Fibroblast of peridontal ligament (primary cell): Measurements from ENCODE around the gene SLC44A1.

ENCODE experiments used
- DNase-seq: peaks from one replicate; pipeline ENCODE4 v3.0.0-alpha.2; 2010; ENCODE audit errors: extremely low read depth

The SLC44A1 gene

DNA sequence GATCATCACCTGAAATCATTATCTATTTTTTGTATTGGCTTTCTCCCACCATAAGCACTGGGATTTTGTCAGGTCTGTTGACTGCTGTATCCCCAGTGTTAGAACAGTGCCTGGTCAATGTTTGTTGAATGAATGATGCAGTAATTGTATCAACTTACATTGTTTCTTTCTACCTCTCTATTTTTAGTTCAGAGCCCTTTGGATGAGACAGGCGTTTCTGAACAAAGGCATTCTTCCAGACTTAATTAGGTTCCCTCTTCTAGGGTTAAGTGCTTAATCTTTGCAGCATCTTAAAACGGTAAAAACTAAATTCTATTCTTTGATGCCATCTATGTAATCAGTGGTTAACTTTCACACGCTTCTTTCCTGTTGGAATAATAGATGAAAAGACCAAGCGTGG lies 26.3 kb downstream of the SLC44A1 start:
- no peak for DNase-seq

DNA sequence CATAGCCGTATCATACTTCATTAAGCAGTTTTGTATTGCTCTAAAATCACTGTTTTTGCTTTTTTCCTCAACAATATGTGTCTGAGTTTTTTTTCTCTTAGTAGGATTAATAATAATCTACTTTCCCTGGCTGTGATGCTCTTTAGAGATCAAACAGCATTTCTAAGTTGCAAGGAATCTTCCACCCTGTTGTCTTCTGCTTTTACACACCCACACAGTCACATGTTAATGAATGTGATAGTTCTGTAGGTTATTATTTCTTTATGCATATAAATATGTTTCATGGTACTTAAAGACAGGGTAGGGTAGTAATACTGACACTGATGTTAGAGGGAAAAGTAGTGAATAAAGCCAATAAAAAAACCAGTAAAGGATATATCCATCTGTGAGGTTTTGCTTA lies 29.3 kb downstream of the SLC44A1 start:
- DNase-seq, result no peak

DNA sequence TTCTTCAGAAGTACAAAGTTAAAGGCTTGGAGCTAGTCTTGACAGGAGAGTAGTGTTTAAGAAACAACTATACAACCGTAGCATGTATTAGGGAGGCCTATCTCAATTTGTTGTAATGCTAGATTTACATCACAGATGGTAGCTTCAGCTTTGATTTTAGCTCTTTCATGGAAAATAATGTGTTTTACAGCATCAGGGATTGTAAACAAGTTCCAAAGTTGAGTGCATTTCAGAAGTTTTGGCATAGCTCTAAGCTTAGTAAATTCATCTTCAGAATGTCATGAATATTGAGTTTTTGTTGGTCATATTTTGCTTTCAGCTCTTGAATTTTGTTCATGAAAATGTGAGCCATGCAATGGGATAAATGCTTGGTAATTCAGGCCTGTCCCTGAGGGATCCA lies 30.7 kb downstream of the SLC44A1 start:
- DNase-seq, result peak; percentile 37

DNA sequence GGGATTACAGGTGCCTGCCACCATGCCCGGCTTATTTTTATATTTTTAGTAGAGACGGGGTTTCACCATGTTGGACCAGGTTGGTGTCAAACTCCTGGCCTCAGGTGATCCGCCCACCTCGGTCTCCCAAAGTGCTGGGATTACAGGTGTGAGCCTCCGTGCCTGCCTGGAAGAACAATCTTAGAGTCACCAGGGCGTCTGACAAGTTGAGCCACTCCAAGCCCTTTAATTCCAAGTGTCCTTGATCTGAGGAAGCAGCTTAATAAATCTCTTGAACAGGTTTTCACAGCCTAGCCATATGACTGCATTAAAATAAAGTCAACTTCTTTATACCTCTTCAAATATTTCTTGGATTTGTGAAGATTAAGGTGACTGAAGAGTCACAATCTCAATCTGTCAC lies 31.5 kb downstream of the SLC44A1 start:
- no peak for DNase-seq

DNA sequence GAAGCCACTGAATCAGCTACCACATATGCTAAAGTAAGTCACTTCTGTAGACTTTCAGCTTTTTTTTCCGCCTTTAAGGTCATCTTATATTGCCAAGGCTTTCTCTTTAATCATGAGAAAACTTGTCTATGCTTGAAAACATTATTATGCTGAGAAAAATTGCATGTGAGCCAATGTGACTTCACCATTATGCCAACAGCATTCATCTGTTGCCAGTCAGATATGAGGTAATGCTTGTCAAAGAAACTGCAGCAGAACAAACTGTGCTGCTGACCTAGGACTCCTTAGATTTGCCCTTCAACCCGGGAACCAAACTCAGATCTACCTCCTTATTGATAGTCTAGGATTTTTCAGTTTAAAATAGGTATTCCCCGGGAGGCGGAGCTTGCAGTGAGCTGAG lies 34.3 kb downstream of the SLC44A1 start:
- no peak for DNase-seq

DNA sequence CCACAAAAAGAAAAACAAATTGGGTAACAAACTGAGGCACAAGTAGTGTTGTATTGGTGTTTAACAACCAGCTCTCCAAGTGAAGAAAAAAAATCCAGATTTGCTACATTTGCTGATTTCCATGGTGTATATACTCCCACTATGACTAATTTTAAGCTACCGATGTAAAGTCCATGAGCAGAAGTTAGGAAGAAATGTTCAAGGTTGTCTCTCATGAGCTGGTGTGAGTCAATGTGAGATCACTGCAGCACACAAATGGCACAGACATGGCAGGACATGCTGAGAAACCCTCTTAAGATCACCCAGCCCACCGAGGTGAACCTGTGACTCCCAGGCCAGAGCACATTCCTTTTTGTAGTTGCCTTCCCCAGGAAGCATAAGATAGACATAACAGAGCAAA lies 36.2 kb downstream of the SLC44A1 start:
- no peak for DNase-seq

DNA sequence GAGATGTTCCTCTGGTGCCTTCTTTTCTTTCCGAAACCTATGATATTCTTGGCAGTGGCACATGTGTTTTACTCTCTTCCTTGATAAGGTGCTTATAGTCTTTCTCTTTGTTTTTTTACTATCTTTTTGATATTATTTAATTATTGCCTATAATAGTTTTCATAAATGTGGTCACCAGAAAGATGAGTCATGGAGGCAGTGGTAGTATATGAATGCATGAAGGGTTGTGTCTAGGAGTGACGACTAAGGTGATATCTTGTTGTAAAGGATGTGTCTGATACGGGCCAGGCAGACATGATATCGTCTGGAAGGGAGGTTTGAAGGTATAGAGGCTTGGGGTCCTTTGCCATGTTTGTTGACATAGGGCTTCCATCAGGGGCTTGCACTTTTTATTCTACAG lies 36.8 kb downstream of the SLC44A1 start:
- no peak for DNase-seq

DNA sequence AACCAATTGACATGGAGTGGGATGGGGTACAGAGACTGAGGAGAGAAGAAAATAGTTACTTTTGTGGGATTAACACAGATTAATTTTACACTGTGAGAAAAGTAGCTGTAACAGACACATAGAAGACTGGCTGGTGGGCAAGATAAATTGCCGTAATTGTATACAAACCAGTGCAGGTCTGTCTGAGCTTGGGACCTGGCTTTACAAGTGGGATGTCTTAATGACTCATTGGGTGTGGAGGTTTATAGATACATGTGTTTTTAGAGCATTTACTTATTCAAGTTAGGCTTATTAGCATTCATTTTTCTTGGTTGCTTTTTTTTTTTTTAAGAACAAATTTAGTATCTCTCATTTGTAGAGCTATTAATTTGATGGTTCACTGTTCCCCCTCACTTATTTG lies 37.5 kb downstream of the SLC44A1 start:
- no peak for DNase-seq

DNA sequence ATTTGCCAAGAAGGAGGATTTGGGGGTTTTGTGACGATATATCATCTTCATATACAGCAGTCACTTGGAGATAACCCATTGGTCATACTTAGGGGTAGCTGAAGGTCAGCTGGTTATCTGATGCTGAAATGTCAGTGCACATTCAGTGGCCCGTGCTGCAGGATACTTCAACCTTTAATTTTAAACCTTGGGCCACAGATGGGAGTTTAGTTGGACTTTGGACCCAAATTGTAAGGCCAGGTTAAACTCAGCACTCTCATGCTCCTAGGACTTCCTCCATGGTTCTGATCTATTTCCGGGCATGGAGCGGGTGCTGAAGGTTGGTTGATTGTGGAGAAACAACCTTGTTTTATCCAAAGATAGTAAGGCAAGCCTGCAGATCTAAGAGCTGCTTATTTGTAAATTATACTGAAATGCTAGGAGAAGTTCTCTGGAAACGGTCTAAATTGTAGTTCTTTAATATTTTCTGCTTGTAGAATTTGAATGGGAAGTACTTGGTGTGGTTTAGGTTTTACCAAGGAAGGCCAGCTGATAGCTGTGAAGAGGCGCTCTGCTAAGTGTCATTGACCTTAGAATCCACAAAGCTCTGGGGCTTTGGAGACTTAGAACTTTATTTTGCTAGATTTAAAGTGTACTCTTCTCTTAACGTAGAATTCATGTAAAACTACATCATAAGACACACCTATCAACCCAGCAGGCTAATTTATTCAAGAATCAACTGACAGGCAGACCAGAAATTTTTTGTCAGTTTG lies 38.6 kb downstream of the SLC44A1 start:
- DNase-seq, result no peak

DNA sequence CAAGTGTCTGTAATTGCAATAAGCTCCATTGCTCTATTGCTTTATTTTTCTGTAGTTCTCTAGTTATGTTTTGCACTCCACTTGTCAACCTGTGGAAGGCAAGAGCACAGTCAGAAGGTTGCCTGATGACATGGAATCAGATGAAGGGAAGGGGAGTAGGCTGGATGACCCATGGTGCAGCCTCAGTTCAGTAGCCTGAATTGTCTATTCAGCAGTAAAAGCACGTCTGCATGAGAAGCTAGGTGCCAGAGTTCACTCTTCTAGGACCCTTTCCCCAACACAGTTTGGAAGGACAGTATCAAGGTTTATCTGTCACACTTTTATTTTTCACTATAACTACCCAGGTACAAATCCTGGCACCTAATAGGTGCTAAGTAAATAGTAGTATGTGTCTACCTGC lies 39.3 kb downstream of the SLC44A1 start:
- no peak for DNase-seq

DNA sequence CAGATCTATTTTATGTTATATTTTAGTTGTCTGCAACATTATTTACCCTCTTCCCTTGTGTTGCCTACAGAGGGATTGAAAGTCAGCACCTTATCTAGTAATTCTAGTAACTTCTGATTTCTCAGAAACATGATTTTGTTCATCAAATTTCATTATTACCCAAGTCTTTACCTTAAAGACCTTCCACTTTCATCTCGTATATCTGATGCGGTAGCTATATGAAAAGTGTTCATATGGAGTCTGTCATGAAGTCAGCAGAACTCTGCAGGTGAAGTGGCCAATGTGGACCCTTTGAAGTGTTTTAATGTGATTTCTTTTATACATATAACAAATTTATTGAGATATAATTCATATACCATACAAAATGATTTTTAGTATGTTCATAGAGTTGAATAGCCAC lies 40.0 kb downstream of the SLC44A1 start:
- no peak for DNase-seq

DNA sequence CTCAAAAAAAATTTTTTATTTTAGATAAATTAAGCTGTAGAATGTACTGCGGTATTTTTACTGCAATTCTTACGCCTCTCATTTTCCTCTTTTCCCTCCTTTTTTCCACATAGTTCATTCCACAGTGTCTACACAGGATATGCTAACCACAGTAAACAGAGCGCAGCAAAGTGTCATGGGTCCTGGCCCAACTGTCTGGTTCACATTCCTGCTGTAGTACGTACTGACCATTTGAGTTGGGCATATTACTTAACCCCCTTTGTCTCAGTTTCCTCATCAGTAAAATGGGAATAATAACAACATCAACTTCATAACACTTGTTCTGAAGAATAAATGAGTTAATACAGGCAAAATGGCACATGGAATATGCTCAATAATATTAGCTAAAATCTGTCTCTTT lies 41.6 kb downstream of the SLC44A1 start:
- peak; percentile 44 for DNase-seq

DNA sequence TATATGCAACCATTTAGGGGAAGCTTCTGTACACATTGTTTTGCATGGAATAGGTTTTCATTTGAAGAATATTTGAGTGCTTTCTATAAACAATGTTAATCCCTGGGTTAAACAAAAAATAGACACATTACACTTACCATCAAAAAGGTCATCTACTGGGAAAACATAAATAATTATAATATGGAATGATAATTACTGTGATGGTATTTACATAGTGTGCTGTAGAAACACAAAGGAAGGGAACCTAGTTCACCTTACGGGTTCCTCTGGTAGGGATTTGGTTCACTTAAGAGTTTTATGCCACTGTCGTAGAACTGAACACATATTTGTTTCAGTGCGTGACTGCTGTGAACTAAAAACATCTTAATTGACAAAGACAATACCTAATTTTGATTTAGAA lies 44.9 kb downstream of the SLC44A1 start:
- no peak for DNase-seq

DNA sequence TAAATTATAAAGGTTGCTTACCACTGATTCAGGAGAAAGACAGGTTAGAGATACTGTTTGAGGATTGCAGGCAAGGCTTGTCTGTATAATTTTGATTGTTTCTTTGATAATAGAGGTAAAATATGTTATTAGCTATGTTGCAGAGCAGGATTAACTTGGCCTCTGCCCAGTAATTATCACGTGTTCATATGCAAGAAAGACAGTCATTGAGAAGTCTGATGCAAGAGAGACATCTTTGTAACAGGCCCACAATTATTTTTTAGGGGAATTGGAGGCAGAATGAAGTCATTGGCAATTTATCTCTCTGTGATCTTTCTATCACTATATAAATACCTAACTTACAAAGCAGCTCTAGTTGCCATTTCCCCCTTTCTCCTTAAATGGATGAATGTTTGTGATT lies 46.0 kb downstream of the SLC44A1 start:
- peak; percentile 60 for DNase-seq

DNA sequence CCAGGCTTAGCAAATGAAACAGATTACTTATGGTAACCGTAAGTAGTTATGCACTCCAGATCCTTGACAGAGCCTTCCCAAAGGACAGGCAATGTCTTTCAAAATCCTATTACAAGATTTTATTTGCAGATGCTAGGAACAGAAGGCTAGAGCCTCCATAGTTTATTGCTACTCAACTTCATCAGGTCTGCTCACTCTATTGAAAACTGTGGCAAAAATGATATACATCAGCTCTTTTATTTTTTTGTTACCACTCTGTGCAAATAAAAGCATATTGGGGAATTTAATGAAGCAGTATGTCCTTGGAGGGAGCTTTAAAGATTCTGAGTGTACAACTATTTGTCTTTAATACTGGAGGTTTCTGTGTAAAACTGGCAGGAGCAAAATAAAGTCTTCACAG lies 46.5 kb downstream of the SLC44A1 start:
- DNase-seq, result no peak

DNA sequence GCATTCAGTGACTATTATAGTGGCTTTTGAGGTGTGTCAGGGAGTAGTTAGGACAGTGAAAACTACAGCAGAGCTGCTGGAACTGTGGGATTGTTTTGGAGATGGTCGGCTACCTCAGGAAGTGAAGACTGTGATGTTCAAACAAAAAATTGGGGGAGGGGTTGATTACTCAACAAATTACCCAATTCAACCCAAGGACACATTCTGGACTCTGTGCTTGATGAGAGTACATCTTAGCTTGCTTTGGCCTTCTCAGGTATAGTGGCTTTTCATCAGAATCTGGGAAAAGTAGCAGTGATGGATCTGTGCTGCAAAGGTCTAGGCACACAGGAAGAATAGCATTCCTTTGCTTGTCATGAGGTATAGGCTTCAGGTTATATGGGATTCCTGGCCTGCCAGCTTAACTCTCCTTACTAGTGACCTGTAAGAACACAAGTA lies 47.0 kb downstream of the SLC44A1 start:
- DNase-seq, result no peak

DNA sequence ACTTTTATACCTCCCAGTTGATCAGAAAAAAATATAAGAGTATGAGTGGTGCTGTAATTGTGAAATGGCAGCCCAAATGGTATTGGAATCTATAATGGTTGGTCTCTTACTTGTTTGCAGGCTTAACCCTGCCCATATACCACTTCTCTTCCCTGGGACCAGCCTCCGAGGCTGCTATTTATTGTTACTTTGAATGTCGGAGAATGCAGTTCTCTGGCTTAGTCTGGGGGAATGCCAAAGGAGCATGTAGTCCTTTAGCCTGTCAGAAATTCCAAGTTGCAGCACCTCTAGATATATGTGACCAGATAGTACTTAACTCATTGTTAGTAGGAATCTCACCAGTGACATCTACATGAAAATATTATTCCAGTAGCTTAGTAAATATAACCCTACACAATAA lies 47.5 kb downstream of the SLC44A1 start:
- DNase-seq, result no peak

DNA sequence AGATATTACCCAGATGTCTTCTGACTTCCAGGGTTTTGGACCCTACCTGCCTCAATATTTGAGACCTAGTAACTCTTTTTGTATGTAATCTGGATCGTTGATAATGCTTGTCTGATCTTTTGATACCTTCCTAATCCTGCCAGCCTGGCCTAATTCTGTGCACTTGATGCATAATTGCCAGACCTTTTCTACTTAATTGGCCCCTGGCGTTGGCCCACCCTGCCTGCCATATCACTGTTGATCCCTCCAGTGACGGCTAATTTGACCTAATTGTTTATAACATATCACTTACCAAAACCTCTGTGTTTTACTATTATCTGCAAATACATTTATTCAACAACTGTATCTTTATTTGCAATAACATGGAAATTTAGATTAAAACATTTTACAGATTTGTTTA lies 49.0 kb downstream of the SLC44A1 start:
- DNase-seq, result no peak

DNA sequence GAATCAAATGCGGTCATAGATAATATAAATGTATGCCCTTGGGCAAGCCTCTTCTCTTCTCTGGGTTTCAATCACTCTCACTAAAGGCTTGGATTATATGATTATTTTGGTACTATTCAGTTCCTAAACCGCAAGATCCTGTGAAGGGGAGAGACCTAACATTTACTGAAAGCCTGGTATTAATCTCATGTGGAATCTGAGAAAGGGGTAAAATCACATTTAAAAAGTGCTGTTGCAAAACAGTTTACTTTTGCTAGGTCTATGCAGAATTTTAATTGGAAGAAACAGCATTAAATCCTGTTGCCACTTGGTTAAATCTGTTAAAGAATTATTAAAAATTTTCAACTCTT lies 50.7 kb downstream of the SLC44A1 start:
- DNase-seq, result peak; percentile 41

DNA sequence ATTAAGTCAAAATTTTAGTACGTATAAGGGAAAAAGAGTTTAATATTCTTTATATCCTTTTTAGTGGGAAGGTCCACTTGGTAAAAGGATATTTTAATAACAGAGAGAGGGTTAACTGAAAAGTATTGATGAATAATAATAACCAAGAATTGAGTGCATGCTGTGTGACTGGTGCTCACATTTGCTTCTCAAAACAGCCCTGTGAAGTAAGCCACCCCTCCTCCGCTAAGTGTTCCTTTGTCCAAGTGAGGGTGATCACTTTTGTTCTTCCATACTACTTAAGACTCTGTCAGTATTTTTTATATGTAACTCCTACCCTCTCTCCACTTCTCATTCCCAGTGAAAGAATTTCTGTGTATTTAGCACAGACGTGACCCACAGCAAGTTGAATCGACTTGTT lies 51.5 kb downstream of the SLC44A1 start:
- peak; percentile 40 for DNase-seq

DNA sequence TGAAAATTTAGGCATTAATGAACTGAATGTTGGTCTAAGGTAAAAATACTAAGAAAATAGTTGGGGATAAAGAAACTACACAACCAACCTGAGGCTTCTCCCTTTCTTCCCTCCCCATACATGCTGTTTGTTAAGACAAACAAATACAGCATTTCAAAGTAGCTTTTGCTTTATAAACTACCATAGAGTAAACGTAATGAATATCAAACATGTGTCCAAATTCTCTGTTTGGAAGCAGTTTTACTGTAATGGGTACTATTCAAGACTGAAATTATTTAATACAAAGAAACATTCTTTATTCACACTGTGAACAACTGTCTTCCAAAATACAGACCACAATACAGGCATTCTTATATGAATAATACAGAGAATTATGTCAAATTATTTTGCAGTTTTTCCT lies 52.0 kb downstream of the SLC44A1 start:
- DNase-seq, result no peak

DNA sequence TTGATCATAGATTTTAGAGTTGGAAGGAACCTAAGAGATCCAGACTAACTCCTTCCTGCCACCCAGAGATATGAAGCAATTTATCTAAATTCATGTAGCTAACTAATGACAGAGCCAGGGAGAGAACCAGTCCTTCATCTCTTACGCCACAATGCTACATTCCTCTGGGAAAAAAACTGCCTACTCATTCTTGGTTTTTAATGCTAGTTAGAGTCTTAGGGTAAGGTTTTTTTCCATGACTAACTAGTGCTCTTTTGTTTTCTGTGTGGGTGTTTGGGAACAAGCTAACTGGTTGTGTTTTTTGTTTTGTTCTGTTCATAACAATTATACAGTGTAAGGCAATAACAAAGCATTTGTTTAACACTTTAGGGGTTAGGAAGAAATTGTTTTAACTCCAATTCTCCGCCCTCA lies 52.4 kb downstream of the SLC44A1 start:
- DNase-seq, result peak; percentile 98

DNA sequence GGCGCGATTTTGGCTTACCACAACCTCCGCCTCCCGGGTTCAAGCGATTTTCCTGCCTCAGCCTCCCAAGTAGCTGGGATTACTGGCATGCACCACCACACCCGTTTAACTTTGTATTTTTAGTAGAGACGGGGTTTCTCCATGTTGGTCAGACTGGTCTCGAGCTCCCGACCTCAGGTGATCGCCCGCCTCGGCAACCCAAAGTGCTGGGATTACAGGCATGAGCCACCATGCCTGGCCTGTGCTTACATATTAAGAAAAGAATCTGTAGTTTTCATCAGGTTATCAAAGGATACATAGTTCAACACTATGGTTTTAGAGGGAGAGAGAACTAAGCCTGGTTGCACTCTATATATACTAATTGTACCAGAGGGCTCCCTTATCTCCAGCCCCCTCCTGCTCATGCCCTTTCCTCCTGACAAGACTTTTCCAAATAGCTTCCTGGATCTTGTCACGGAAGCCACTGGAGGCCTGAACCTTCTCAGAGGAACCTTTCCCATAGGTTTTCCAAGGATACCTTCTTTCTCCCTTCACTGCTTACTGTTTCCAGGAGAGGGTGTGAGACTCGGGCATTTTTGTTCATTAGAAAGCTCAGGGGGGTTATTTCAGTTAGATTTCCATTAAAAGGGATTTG lies 53.1 kb downstream of the SLC44A1 start:
- DNase-seq, result no peak
